Left renal cortex interstitium (tissue), 4 donors: ENCODE data around the gene UBTF. TPM values are rescaled to one million over a fixed set of nuclear protein-coding genes. Genes with fewer than 3 reads are reported as not detected.

ENCODE experiments used
- DNase-seq, 4 donors: peaks; one replicate each; pipeline ENCODE4 v3.0.0-alpha.2; 2013; ENCODE audit warnings: low read depth in 4 of 4, low spot score in 2 of 4, missing footprints in 1 of 4
- polyA plus RNA-seq, 4 donors: library from polyadenylated mRNA; unstranded; fragments of 120-200 nt; gene quantifications; one replicate each; pipeline ENCODE4 v1.2.1, GENCODE V29; 2013; ENCODE audit not compliant: insufficient read length in 4 of 4

The UBTF gene
- polyA plus RNA-seq, 4 donors, result 124 to 142 (median 130) TPM

DNA sequence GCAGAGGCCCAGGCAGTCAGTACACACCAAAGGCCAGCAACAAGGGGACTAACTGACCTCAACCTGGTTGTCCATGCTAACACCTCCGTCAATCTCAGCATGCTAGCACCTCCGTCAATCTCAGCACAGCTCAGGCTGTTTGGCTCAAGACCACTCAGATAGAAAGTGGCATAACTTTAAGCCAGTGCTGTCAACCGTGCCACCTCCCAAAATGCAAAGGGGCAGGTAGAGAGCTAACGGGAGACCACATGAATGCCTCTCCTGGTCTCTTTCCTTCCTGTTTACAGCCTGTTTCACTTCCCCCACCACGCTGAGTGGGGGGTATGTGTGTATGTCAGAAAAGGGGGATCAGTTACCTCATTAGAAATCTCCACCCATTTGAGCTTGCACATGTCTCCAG lies 3.3 kb downstream of the UBTF start:
- no peak for DNase-seq

DNA sequence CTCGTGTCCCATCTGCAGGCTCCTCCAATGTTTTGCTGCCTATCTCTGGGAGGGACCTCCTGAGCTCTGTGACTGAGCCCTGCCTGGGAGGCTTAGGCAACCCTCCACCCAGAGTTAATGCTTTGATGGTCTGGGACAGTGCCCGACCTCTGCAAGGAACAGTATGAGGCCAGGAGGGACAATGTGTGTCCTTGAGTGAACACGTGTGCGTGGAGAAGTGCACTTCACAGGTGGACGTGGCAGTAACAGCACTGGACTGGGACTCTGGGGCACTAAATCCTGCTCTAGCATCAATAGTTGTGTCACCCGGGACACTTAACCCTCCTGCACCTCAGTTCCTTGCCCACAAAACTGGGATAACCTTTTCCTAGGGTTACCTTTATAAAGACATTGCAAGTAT lies 4.6 kb downstream of the UBTF start:
- DNase-seq, result no peak

DNA sequence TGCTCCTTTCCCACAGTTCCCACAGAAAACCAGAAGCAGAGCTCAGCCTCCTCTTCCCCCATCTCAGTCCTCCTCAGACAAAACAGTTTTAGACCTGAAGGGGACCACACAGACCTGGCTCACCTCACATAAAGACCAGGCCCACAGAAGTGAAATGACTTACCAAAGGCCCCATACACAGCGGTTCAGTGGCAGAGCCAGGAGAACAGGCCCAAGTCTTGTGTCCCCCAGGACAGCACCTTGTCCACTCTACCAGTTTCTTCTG lies 5.3 kb downstream of the UBTF start:
- no peak for DNase-seq

DNA sequence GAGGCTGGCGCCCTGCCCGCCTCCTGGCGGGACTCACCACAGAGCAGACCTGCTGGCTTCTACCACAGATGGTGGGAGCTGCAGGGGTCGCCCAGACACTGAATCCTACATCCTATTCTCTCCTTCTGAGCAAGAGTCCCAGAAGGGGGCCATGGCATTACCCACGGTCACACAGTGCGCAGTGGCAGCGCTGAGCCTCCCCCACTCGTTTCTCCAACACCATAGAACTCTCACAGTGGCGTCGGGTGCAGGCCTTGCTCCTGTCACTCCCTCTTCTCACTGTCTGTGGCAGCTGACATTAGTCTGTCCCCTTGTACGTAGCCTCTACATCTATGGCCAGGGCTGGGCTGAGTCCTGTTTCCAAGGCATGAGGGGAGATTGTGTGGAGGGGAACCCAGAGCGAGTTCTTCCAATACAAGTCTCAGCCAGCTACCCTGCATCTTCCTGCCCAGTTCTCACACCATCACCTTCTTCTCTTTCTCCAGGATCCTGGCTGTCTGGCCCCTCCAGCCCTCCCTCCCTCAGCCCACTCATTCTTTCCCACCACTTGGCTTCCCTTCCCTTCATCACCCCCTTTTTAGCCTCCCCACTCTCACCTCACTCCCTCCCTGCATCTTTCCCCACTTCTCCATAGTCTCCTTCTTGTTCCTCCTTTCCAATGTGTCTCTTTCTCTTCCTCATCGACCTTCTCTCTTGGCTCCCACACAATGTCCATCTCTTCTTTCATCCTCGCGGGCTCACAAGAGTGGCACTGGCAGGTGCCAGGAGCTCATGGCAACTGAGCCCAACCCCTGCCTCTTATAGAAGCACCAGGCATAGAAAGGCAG lies 5.9 kb downstream of the UBTF start:
- DNase-seq, result no peak

DNA sequence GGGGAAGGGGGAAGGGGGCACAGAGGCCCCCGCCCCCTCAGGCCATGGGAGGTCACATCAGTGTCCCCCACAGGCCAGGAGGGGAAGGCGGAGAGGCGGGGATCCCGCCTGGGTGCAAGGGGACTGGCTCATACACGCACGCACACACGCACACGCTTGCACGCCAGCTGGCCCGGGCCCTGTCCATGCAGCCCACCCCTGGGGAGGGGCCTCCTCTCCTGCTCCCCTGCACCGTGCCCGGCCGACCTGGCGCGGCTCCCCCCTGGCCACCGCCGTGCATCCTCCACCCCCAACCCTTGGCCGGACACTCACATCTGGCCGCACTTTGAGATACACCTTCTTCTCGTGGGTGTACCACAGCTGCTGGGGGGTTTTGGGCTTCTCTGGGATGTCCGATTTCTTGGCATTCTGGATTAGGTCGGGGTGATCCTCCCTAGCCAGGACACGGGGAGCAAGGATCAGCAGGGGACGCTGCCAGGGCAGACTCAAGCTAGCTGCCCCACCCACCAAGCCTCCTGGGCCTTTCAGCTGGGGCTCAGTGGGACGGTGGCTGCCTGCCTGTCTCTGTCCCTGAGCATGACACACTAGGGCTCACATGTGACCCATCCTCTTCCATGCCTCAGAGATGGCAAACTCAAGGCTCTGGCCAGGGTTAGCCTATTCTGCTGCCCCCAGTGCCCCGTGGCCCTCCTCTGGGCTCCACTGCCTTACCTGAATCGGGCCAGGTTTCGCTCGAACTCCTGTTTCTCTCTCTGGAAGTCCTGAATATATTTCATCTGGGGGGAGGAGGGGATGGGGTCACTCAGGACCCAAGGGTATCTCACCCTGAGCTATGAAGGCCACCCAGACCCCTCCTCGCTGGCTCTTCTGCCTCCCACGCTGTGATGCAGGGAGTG lies 6.7 kb downstream of the UBTF start:
- DNase-seq, result no peak

DNA sequence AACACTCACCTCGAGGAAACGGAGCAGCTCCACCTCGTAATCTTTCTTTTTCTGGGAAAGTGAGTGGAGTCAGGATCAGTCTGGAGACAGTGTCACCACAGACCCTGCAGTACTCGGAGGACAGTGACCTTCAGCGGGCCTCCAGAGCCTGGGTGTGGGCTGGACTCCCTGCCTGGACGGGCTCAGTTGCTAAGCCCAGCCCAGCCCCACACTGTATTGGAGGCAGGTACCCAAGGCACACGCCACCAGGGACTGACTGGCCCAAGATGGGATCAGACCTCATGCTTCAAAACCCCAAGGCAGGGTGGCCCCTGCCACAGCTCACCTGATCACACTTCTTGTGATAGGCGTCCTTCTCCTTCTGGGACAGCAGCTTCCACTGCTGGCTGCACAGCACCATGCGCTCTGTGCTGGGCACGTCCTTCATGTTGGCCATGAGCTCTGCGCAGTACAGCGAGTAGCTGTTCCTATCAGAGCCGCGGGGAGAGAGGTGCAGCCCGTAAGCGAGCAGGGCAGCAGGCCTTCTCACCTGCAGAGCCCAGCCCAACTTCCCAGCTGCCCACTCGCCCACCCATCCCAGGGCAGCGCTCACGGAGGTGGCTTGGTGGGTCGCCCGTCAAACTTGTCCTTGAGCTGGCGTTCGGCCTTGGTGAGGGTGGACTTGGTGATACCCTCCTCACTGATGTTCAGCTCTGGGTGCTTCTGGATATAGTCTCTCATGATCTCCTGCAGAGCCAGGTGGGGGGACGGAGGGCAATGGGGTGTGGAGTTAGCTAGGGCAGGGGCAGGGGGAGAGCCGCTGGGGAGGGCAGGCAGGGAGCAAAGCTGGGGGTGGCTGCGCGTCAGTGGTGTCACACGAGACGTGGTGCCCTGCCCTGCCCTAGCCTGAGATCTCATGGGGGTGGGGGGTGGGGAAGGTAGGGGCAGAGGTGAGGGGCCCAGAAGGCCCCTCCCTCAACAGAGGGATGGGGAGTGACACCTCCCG lies 7.9 kb downstream of the UBTF start:
- no peak for DNase-seq

DNA sequence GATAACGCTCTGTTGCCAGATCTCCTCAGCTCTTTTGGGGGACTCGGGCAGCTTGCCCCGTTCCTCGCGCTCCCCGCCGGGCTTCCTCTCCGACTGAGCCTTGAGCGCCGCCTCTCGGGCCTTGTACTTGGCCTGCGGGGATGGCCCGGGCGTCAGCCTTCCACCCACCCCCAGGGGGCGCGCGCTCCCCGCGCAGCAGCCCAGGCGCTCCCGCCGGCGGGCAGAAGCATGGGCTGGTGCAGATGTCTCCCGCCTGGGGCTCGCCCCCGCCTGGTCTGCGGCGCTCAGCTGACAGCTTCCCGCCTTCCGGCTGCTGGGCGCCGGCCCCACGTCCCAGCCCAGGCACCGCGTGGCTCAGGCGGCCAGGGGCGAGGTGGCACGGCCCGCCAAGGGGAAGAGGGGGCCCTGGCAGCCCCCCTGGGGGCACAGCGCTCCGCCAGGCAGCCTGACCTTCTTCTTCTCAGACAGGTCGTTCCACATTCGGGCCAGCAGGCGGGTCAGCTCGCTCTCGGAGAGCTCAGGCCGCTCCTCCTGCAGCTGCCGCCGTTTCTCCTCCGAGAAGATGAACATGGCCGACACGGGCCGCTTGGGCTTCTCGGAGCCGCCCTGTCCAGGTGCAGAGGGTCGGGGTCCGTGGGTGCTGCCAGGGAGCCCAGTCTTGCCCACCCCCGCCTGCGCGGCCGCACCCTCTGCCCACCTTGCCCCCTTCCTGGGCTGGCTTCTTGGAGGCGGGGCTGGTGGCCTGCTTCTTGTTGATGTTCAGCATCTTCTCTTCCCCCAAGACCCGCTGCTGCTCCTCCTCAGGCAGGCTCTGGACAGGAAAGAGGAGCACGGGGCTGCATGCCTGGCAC lies 8.9 kb downstream of the UBTF start:
- peak in 1 of 4 donors; percentile 48 for DNase-seq

DNA sequence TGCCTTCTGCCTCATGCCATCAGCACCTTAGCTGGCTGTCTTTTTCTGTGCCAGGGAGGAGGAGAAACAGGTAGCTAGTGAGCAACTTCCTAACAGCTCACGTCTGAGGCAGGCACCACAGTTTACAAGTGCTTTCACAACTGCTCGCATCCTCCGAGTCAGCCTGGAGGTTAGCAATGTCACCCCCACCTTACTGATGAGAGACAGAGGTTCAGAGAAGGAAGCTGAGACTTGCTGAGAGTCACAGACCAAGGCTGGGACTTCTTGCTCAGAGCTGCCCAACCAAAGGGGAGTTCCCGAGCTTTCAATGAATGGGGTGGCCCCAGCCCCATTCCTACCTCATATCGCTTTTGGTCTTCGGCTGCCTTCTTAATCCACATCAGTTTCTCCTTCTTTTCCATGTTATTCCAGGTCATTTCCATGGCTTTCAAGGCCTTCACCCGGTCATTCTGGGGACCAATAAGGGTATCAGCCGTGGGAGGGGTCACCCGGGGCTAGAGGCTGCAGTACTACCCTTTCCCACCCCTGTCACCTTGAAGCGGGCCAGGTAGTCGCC lies 9.6 kb downstream of the UBTF start:
- no peak for DNase-seq

DNA sequence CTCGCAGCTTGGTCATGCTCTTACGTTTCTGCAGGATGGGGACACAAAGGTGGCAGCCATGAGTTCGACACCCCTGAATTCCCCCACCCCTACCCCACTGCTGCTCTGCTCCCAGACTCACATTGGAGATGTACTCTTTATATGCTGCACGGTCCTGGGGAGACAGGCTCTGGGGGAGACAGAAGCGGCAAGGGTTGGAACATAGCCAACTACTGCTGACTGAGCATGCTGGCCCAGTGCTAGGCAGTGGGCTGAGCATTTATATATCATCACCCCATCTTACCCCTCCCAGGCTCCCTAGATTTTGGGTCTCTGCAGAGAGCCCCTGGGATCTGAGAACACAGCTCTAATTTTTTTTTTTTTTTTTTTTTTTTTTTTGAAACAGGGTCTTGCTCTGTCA lies 11.7 kb downstream of the UBTF start:
- DNase-seq, result no peak

DNA sequence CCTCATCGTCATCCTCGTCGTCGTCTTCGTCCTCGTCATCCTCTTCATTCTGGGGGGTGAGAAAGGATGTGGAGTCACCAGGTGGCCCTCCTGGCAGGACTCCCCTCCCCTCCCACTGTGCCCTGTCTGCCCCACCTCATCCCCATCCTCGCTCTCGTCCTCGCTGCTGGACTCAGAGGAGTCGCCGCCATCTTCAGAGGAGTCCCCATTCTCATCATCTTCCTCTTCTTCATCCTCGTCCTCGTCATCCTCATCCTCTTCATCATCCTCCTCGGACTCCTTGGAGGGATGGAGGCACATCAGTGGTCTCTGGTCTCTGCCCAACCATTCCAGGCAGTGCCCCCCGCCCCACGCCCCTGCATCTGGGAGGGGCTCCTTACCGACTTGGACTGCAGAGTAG lies 12.2 kb downstream of the UBTF start:
- DNase-seq, result no peak

DNA sequence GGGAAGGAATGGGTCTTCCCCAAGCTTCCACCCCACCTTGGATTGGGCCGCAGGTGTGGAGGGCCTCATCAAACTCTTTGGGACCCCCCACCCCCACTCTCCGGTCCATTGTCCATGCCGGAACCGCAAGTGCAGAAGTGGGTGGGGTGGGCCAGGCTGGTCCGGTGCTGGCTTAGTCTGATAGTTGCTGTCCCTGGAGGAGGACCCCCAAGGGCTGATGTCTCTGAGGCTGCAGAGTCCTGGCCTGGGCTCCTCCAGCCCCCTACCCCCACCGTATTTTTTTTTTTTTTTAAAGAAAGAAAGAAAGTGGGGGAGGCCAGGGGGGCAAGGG lies 12.7 kb downstream of the UBTF start:
- DNase-seq, result no peak

DNA sequence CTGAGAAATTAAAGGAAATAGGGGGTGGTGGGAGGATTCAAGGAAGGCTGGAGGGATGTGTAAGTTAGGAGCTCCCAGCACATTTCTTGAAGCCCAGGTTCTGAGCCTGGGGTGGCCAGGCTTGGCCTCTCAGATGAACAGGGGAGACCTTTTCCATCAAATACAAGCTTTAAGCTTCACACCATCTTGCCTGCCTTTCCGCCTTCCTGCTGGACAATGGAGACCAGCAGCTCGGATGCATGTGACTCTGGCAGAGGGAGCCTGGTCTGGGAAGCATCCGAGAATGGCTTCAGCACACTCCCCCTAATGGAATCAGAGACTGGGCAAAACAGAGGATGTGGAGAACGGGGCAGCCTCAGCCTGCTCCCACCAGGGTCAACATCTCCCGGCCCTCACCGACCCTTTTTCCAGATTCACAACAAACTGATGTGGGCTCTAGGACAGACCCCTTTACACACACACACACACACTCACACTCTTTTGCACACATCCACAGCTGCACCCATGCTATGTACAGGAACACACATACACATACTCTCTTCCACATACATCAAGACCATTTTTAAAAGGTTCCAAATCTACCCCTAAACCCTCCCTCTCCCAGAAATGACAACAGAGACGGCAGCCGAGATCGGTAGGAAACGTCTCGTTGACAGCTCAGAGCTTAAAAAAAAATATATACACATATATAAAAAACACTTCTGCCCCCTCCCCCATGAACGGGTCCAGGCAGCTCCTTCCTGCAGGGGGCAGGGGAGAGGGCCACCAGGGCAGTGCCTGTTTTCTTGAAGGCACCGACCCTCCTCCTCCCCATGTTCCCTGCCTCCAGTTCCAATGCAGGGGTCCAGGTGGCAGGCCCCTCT lies 13.3 kb downstream of the UBTF start:
- no peak for DNase-seq

DNA sequence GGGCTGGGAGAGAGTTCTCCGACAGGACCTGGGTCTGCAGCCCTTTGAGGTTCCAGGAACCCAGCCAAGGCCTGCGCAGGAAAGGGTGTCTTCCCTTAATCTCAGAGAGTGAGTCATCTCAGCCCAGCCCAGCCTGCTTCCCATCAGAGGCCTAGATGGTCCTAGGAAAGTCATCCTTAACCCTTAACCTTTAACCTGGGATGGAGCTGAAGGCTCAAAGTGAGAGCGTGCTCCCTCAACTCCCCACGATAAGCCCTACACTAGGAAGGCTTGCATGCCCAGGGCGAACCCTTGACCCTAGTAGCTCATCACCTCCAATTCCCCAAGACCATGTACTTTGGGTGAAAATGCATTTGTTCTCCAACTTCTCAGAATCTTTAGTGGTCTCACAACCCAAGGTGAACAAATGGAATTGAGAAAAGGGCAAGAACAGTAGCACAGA lies 15.0 kb downstream of the UBTF start:
- DNase-seq, result no peak

DNA sequence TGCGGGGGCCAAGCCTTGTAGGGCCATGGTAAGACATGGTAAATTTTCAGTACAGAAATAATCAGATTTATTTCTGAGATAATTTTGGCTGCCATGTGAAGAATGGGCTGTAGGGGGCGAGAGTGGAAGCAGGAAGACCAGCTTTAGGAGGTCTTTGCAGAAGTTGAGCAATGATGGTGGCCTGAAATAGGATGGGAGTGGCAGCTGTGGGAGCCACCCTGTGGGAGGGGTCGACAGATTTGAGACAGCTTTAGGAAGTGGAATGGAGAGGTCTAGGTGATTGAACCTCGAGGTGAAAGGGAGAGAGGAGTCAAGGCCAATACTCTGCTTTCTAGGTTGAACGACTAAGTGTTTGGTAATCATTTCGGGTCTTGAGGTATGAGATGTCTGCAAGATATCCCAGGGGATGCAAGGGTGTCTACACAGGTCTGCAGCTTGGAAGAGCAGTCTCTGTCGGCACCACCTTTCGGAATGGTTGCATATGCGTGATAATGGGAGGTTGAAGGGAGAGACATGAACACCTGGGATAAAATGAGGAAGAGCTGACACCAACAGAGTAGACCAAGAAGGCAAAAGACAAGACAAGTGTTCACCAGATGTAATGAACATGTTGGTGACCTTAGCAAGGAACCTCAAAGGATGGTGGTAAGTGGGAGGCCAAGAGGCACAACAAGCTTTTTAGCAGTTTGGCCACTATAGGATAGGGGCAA lies 15.6 kb downstream of the UBTF start:
- peak in 1 of 4 donors; percentile 28 for DNase-seq

DNA sequence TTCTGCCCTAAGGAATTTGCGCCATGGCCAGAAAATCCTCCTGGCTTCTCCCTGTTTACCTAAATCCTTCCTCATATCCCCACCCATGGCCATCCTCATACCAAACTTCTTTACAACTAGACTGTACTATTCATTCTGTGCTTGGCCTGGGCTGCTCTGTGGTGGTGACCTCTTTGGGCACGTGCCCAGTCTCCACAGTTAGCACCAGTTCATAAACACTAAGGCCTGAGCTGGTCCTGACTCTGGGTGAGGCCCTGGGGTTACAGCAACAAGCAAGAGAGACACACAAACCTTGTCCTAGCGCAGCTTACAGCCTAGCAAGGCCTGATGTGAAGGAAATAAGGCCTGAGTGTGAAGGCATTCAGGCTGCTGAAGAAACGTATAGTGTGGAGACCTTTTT lies 16.7 kb downstream of the UBTF start:
- DNase-seq, result no peak

DNA sequence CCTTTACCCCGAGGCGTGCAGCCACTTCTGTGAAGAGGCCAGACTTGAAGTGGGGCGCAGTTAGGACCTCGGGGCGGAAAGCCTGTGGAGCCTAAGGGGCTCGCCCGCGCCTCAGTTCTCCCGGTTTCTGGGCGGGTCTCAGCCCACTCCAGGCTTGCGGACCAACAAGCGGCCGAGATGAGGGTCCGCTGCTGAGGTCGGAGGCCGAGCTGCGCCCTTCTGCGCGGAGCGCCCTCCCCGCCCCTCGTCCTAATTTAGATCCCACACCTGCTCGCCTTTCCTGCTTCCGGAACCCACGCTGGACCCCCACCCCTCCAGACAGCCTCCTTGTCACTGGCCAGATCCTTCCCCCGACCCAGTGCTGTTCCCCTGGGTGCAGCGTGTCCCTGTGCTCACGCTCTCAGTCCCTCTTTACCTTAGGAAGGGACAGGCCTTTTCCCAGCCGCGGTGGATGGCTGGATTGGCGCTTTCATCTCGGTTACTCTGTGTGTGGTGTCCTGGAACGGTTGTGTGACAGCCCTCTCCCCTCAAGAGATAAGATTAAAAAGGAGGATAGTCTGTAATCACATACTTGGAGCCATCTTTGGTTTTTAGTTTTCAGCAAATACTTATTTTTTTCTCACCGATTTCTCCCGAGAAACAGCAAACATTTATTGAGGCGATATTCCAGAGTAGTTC lies 18.9 kb downstream of the UBTF start:
- peak in 1 of 4 donors; percentile 20 for DNase-seq
